NT2/D1 (cell line): ENCODE data around the gene TMEM163.

ENCODE experiments used
- SUZ12 ChIP-seq: IDR thresholded peaks from 2 replicates; pipeline ENCODE4 v1.6.1; 2011; ENCODE audit not compliant: insufficient read length, insufficient read depth; ENCODE audit errors: extremely low read depth
- YY1 ChIP-seq: IDR thresholded peaks from 2 replicates; pipeline ENCODE4 v1.6.1; 2011; ENCODE audit not compliant: insufficient read length, insufficient read depth
- ZNF274 ChIP-seq: IDR thresholded peaks from 2 replicates; pipeline ENCODE4 v1.6.1; 2011; ENCODE audit warnings: mild to moderate bottlenecking, low read depth, low read length

GRCh38 chr2:134706587-134707329, 12.0 kb downstream of the TMEM163 start:
- no peak for TF ChIP-seq YY1
- TF ChIP-seq ZNF274 = no peak
- TF ChIP-seq SUZ12 = no peak
